Measurements from ENCODE around the gene EEPD1. TPM values are rescaled to one million over a fixed set of nuclear protein-coding genes. Genes with fewer than 3 reads are reported as not detected.

Gene EEPD1
- total and polyA plus RNA-seq, 8 donors, result 14.0 to 134 (median 19.4) TPM

DNA sequence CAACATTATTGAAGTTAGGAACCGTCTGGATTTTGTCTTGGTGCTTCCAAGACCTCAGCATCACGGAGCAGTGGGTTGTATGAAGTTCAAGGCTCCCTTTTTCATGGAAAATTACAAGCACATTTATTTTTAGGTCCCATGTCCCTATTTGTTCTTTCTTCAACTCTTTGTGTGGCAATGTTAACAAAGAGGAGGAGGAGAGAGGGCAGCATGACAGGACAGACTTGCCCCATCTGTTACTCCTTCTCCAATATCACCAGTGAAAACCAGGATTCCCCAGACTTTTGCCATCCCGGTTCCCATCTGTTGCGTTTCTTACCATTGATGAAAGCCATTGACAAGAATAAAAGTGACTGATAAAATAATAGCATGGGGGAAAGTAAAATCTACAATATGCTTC lies 28.6 kb downstream of the EEPD1 start:
- no peak for DNase-seq
- TF ChIP-seq EP300 (IDR thresholded peaks at IDR 0.05), result no peak
- no peak for TF ChIP-seq POLR2A (IDR thresholded peaks at IDR 0.05)
- TF ChIP-seq, protein P1, sequence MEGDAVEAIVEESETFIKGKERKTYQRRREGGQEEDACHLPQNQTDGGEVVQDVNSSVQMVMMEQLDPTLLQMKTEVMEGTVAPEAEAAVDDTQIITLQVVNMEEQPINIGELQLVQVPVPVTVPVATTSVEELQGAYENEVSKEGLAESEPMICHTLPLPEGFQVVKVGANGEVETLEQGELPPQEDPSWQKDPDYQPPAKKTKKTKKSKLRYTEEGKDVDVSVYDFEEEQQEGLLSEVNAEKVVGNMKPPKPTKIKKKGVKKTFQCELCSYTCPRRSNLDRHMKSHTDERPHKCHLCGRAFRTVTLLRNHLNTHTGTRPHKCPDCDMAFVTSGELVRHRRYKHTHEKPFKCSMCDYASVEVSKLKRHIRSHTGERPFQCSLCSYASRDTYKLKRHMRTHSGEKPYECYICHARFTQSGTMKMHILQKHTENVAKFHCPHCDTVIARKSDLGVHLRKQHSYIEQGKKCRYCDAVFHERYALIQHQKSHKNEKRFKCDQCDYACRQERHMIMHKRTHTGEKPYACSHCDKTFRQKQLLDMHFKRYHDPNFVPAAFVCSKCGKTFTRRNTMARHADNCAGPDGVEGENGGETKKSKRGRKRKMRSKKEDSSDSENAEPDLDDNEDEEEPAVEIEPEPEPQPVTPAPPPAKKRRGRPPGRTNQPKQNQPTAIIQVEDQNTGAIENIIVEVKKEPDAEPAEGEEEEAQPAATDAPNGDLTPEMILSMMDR (IDR thresholded peaks at IDR 0.05), result no peak
- TF ChIP-seq POLR2AphosphoS5 (IDR thresholded peaks at IDR 0.05), result no peak

DNA sequence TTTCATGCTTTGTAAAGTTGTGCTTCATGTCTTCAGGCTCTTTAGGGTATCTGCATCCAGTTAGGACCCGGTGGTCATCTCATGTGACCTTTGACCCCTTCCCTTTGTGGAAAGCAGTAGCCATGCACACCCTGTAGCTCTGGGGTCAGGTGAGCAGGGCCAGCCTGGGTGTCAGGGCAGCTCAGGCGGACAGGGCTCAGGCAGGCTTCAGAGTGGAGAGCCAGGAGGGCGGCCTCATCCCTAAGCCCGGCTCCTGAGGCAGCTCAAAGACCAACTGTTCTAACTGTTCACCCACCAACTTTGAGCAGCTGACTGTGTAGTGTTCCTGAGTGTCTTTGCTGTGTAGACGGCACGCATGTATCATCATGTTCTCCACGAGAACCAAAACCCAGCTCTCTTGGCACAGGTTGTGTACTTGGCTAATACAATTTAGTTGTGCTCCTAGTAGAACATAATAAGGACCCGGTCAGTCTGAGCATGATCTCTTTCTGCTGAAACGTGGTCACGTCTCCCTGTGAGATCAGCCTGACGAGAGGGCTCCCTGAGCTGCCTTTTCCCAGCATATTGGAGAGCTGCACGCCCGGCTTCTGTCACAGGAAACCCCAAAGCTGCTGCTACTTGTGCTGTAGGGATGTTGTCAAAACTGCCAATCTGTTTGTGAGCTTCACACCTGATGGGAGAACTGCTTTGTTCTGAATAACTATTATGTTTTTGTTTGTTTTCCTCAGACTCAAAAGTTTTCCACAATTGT lies 30.0 kb downstream of the EEPD1 start:
- H3K4me1 ChIP-seq, result peaks cover 0 to 60% (median 26%) of the 10 kb centered on the region in 4 donors
- H3K27me3 ChIP-seq, result no peaks in the 10 kb centered on the region
- DNase-seq, result no peak
- H3K9me3 ChIP-seq, result no peaks in the 10 kb centered on the region
- no peak for TF ChIP-seq POLR2A (IDR thresholded peaks at IDR 0.05)
- TF ChIP-seq, protein P1 (IDR thresholded peaks at IDR 0.05), result no peak
- no peak for TF ChIP-seq EP300 (IDR thresholded peaks at IDR 0.05)
- TF ChIP-seq POLR2AphosphoS5 (IDR thresholded peaks at IDR 0.05), result no peak
- H3K4me3 ChIP-seq, result no peak overlapping the region
- peak overlapping the region in 2 of 5 donors; percentile 7 to 26 for H3K27ac ChIP-seq
- WGBS, 5 donors, result 33 to 65% (median 57%) methylated on average over 13 of the region's 13 CpGs
- no peaks in the 10 kb centered on the region for H3K36me3 ChIP-seq
- intact Hi-C loops (cut with DNase I; ENCODE audit: low total_unique reads), result no loop called here

More for the DNA sequence above, 28.6 kb downstream of the EEPD1 start:
- H3K27me3 ChIP-seq, result no peaks in the 10 kb centered on the region
- intact Hi-C loops (cut with DNase I; ENCODE audit: low total_unique reads), result no loop called here
- peaks cover 0 to 50% (median 25%) of the 10 kb centered on the region in 4 donors for H3K4me1 ChIP-seq
- H3K36me3 ChIP-seq, result no peaks in the 10 kb centered on the region
- no peak overlapping the region for H3K27ac ChIP-seq
- no peaks in the 10 kb centered on the region for H3K9me3 ChIP-seq
- 82 to 94% (median 87%) methylated on average over 4 of the region's 4 CpGs for WGBS, 5 donors
- no peak overlapping the region for H3K4me3 ChIP-seq

- Histone ChIP-seq H3K27ac (no peak overlapping the region), H3K9me3 (no peaks in the 10 kb centered on the region), H3K4me3 (no peak overlapping the region), H3K27me3 (no peaks in the 10 kb centered on the region), H3K4me1 (peaks cover 0 to 63% (median 26%) of the 10 kb centered on the region in 4 donors), H3K36me3 (no peaks in the 10 kb centered on the region)
- WGBS, 5 donors, result 73 to 91% (median 85%) methylated on average over 2 of the region's 2 CpGs
- DNase-seq, result no peak
- intact Hi-C loops (cut with DNase I; ENCODE audit: low total_unique reads), result no loop called here
- TF ChIP-seq POLR2AphosphoS5 (IDR thresholded peaks at IDR 0.05) (no peak), EP300 (IDR thresholded peaks at IDR 0.05) (no peak), POLR2A (IDR thresholded peaks at IDR 0.05) (no peak)
- TF ChIP-seq, protein P1 (IDR thresholded peaks at IDR 0.05), result no peak
Observed at GRCh38 chr7:36185092-36185491, 32.0 kb downstream of the EEPD1 start.

DNA sequence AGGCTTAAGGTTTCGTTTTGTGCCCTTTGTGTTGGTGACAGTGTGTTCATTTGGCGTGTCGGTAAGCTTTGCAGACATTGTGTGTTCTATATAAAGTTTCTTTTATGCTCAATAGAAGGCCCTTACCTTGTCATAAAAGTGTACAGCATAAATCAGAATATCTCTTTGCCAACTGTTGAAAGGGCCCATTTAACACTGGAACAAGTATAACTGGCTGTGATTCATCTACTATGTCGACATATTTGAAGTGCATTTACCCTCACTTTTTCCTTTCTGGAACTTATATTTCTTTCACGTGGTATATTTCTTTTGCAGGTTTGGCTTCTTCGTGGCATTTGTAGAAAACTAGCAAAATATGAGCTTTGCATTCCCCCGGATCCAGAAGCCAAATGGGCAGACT lies 32.7 kb downstream of the EEPD1 start:
- no peak overlapping the region for H3K27ac ChIP-seq
- TF ChIP-seq EP300 (IDR thresholded peaks at IDR 0.05), result no peak
- intact Hi-C loops (cut with DNase I; ENCODE audit: low total_unique reads), result no loop called here
- DNase-seq, result no peak
- H3K9me3 ChIP-seq, result no peaks in the 10 kb centered on the region
- H3K36me3 ChIP-seq, result no peaks in the 10 kb centered on the region
- no peaks in the 10 kb centered on the region for H3K27me3 ChIP-seq
- H3K4me1 ChIP-seq, result peaks cover 4 to 63% (median 28%) of the 10 kb centered on the region in 4 donors
- WGBS, 5 donors, result 85 to 96% (median 94%) methylated on average over 7 of the region's 7 CpGs
- H3K4me3 ChIP-seq, result no peak overlapping the region
